Suprapubic skin (tissue), 4 donors: ENCODE measurements around the gene RHCE.
"Not testable (repeated sequence)": the region's sequence is repeated elsewhere in the genome, so short reads cannot be mapped to it uniquely, and the experiment has no call there.

Experiments
- EP300 ChIP-seq: sonication (generic); formaldehyde crosslinking; IDR thresholded peaks from one replicate; pipeline ENCODE4 v1.6.1; 2017; ENCODE audit warnings: antibody characterized with exemption
- POLR2A ChIP-seq, 2 donors: fragments of 450-650 bp; IDR thresholded peaks; one replicate each; pipeline ENCODE4 v1.6.1; 2017; ENCODE audit warnings: antibody characterized with exemption in 2 of 2, mild to moderate bottlenecking in 2 of 2, moderate library complexity in 2 of 2
- POLR2AphosphoS5 ChIP-seq, 3 donors: sonication (generic); formaldehyde crosslinking; IDR thresholded peaks; one replicate each; pipeline ENCODE4 v1.6.1; 2017; ENCODE audit warnings: antibody characterized with exemption in 3 of 3
- TF ChIP-seq, protein P1 (sequence below), 2 donors: fragments of 200-600 bp in 1 of 2; fragments of 450-650 bp in 1 of 2; sonication (generic) in 1 of 2; IDR thresholded peaks; one replicate each; pipeline ENCODE4 v1.5.1; 2016 to 2019; ENCODE audit warnings: antibody characterized with exemption in 2 of 2, mild to moderate bottlenecking in 1 of 2, moderate library complexity in 1 of 2

DNA sequence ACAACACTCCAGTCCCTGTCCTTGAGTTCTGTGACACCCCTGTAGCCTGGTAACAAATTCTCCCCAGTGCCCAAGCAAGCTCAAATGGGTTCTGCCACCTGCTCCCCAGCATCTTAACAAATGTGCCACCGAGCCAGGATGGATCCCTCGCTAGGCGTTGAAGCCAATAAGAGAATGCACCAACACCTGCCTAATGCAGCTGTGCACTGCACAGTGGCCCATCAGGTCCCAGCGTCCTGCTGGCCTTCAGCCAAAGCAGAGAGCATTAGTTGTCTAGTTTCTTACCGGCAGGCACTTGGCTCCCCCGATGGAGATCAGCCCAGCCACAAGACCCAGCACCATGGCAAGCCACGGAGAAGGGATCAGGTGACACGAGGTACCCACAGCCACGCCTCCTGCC is 31.9 kb downstream of the RHCE start:
- TF ChIP-seq, protein P1, sequence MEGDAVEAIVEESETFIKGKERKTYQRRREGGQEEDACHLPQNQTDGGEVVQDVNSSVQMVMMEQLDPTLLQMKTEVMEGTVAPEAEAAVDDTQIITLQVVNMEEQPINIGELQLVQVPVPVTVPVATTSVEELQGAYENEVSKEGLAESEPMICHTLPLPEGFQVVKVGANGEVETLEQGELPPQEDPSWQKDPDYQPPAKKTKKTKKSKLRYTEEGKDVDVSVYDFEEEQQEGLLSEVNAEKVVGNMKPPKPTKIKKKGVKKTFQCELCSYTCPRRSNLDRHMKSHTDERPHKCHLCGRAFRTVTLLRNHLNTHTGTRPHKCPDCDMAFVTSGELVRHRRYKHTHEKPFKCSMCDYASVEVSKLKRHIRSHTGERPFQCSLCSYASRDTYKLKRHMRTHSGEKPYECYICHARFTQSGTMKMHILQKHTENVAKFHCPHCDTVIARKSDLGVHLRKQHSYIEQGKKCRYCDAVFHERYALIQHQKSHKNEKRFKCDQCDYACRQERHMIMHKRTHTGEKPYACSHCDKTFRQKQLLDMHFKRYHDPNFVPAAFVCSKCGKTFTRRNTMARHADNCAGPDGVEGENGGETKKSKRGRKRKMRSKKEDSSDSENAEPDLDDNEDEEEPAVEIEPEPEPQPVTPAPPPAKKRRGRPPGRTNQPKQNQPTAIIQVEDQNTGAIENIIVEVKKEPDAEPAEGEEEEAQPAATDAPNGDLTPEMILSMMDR (IDR thresholded peaks at IDR 0.05) = not testable (repeated sequence)
- not testable (repeated sequence) for TF ChIP-seq EP300; POLR2A (IDR thresholded peaks at IDR 0.05); POLR2AphosphoS5 (IDR thresholded peaks at IDR 0.05)
